GM10248 (cell line): Measurements from ENCODE around the gene PCDHA1.

ENCODE experiments used
- CTCF ChIA-PET: fragments of 300-600 bp; sonication (Branson Sonifier 250); formaldehyde crosslinking; extraction: SDS; loops from one replicate; lab custom pipeline; 2021; ENCODE audit warnings: antibody characterized with exemption; lab: Yijun Ruan, JAX
- POLR2A ChIA-PET: fragments of 350-650 bp; sonication (Branson Sonifier 250); formaldehyde crosslinking; extraction: SDS; loops from one replicate; lab custom pipeline; 2020; ENCODE audit warnings: antibody characterized with exemption; lab: Yijun Ruan, JAX
- DNase-seq: peaks from one replicate; pipeline ENCODE4 v3.0.0; 2012; ENCODE audit errors: extremely low spot score
- TF ChIP-seq, protein P1 (sequence below): IDR thresholded peaks from 2 replicates; pipeline ENCODE4 v1.5.1; 2012; ENCODE audit warnings: mild to moderate bottlenecking, low read depth; ENCODE audit errors: extremely low read depth, missing control alignments, control extremely low read depth

PCDHA1 gene

GRCh38 chr5:140926443-140927227 is 140.7 kb downstream of the PCDHA1 start:
- POLR2A ChIA-PET: no interaction called here
- TF ChIP-seq, protein P1, sequence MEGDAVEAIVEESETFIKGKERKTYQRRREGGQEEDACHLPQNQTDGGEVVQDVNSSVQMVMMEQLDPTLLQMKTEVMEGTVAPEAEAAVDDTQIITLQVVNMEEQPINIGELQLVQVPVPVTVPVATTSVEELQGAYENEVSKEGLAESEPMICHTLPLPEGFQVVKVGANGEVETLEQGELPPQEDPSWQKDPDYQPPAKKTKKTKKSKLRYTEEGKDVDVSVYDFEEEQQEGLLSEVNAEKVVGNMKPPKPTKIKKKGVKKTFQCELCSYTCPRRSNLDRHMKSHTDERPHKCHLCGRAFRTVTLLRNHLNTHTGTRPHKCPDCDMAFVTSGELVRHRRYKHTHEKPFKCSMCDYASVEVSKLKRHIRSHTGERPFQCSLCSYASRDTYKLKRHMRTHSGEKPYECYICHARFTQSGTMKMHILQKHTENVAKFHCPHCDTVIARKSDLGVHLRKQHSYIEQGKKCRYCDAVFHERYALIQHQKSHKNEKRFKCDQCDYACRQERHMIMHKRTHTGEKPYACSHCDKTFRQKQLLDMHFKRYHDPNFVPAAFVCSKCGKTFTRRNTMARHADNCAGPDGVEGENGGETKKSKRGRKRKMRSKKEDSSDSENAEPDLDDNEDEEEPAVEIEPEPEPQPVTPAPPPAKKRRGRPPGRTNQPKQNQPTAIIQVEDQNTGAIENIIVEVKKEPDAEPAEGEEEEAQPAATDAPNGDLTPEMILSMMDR: no peak
- no peak for DNase-seq
- CTCF ChIA-PET: no interaction called here

- POLR2A ChIA-PET: no interaction called here
- TF ChIP-seq, protein P1: no peak
- DNase-seq: no peak
- CTCF ChIA-PET: no interaction called here
These were observed 141.3 kb downstream of the PCDHA1 start for GRCh38 chr5:140927228-140927573.

- ChIA-PET CTCF (no interaction called here), POLR2A (no interaction called here)
- TF ChIP-seq, protein P1: no peak
- DNase-seq: no peak
These were observed 149.1 kb downstream of the PCDHA1 start for GRCh38 chr5:140934964-140935606.

- ChIA-PET CTCF (no interaction called here), POLR2A (no interaction called here)
- no peak for DNase-seq
- TF ChIP-seq, protein P1: no peak
These were observed 160.6 kb downstream of the PCDHA1 start for GRCh38 chr5:140946578-140946977.

DNA sequence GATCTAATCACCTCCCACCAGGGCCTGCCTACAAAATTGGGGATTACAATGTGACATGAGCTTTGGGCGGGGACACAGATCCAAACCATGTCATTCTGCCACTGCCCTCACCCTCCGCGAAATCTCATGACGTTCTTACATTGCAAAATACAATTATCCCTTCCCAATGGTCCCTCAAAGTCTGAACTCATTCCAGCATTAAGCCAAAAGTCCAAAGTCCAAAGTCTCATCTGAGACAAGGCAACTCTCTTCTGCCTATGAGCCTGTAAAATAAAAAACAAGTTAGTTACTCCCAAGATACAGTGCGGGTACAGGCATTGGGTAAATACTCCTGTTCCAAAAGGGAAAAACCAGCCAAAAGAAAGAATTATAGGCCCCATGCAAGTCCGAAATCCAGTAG is 165.7 kb downstream of the PCDHA1 start:
- ChIA-PET CTCF (interaction anchor here (1.3 kb wide), 1 partner anchor 134 kb away, joined by 3 read pairs; no protein-coding TSS in a partner anchor), POLR2A (no interaction called here)
- TF ChIP-seq, protein P1: no peak
- no peak for DNase-seq

DNA sequence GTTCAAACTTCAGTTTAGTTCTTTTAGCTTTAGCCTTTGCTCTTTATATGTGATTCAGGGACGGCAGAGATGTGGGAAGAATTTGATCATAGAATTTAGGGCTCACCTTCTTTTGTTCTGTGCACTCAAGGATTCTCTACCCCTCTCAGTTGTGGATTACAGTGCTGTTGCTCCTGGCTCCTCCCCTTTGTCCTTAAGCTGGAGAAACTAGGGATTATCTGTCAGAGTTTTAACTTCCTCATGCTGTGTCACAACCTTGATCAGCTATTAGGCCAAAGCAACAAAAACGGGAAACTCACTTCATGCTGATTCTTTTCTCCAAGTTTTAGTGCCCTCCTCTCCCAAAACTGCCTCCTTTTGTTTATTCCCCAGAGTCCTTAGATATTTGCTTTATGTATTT is 167.3 kb downstream of the PCDHA1 start:
- TF ChIP-seq, protein P1: no peak
- ChIA-PET CTCF (no interaction called here), POLR2A (no interaction called here)
- DNase-seq: no peak
